NCI-H1048 (cell line): Measurements from ENCODE around the gene PSMD6.
A peak's percentile ranks its signal among the peaks of the same experiment; 100 is the strongest.

ENCODE experiments used
- DNase-seq: peaks from one replicate; lab custom pipeline; 2025; lab: John Stamatoyannopoulos, UW

The PSMD6 gene

GRCh38 chr3:64023187-64023860, at the start of gene PSMD6:
TSS of gene PSMD6 (minus strand) at chr3:64023494. CDS start at chr3:64023419, 75 bp downstream.
- peak; percentile 70 for DNase-seq

- no peak for DNase-seq
Observed at GRCh38 chr3:64072126-64072525, 48.8 kb upstream of the PSMD6 start.

GRCh38 chr3:64070704-64071103, 47.4 kb upstream of the PSMD6 start:
- DNase-seq: no peak

- DNase-seq: no peak
Observed at GRCh38 chr3:64067506-64068346, 44.4 kb upstream of the PSMD6 start.

- DNase-seq: no peak
Observed at GRCh38 chr3:64064804-64065203, 41.5 kb upstream of the PSMD6 start.

GRCh38 chr3:64063983-64064438, 40.7 kb upstream of the PSMD6 start:
- no peak for DNase-seq

GRCh38 chr3:64063207-64063982, 40.1 kb upstream of the PSMD6 start:
- no peak for DNase-seq

GRCh38 chr3:64061628-64062027, 38.3 kb upstream of the PSMD6 start:
- no peak for DNase-seq

- no peak for DNase-seq
Observed at GRCh38 chr3:64059484-64060175, 36.3 kb upstream of the PSMD6 start.

- no peak for DNase-seq
Observed at GRCh38 chr3:64058566-64058965, 35.3 kb upstream of the PSMD6 start.

GRCh38 chr3:64057231-64057630, 33.9 kb upstream of the PSMD6 start:
- DNase-seq: no peak

GRCh38 chr3:64056606-64057180, 33.4 kb upstream of the PSMD6 start:
- DNase-seq: no peak

- no peak for DNase-seq
Observed at GRCh38 chr3:64055076-64055475, 31.8 kb upstream of the PSMD6 start.

- DNase-seq: no peak
Observed at GRCh38 chr3:64054488-64054887, 31.2 kb upstream of the PSMD6 start.

- no peak for DNase-seq
Observed at GRCh38 chr3:64053581-64053980, 30.3 kb upstream of the PSMD6 start.

GRCh38 chr3:64053117-64053516, 29.8 kb upstream of the PSMD6 start:
- no peak for DNase-seq

GRCh38 chr3:64049832-64050231, 26.5 kb upstream of the PSMD6 start:
- no peak for DNase-seq

- DNase-seq: no peak
Observed at GRCh38 chr3:64049136-64049535, 25.8 kb upstream of the PSMD6 start.

GRCh38 chr3:64048631-64049061, 25.4 kb upstream of the PSMD6 start:
- DNase-seq: no peak

- DNase-seq: no peak
Observed at GRCh38 chr3:64047787-64048186, 24.5 kb upstream of the PSMD6 start.

GRCh38 chr3:64046996-64047594, 23.8 kb upstream of the PSMD6 start:
- no peak for DNase-seq
